HCT116 (cell line): ENCODE measurements around the gene PLOD2.

Experiments used
- CBX3 ChIP-seq: IDR thresholded peaks from 2 replicates; pipeline ENCODE4 v1.6.1; 2012; ENCODE audit warnings: low read depth
- CTCF ChIP-seq, 3 experiments: fragments of 200-600 bp in 1 of 3; sonication (generic) in 1 of 3; IDR thresholded peaks in 2 of 3; conservative IDR thresholded peaks in 1 of 3; 2 replicates each; pipeline ENCODE4 v1.5.1; 2012 to 2017; ENCODE audit warnings: low read depth in 2 of 3, low read length in 2 of 3, antibody characterized with exemption in 1 of 3, borderline replicate concordance in 1 of 3, control low read depth in 1 of 3, mild to moderate bottlenecking in 1 of 3, mixed read lengths in 1 of 3, mixed run types in 1 of 3, moderate library complexity in 1 of 3; ENCODE audit not compliant: insufficient read depth in 1 of 3
- MAX ChIP-seq: IDR thresholded peaks from 2 replicates; pipeline ENCODE4 v1.6.1; 2012
- POLR2A ChIP-seq: IDR thresholded peaks from 2 replicates; pipeline ENCODE4 v1.7.0; 2011; ENCODE audit warnings: borderline replicate concordance; ENCODE audit not compliant: insufficient read depth, insufficient read length; ENCODE audit errors: extremely low read depth
- YY1 ChIP-seq: IDR thresholded peaks from 2 replicates; pipeline ENCODE4 v1.6.1; 2011; ENCODE audit warnings: low read length, low read depth, moderate library complexity, mild to moderate bottlenecking; ENCODE audit not compliant: insufficient replicate concordance; ENCODE audit errors: extremely low read depth

- TF ChIP-seq YY1 (no peak), POLR2A (peak; percentile 92), CBX3 (no peak), CTCF (IDR thresholded peaks at IDR 0.05 in 2 of 3, conservative IDR thresholded peaks at IDR 0.05 in 1 of 3; ENCODE audit: borderline replicate concordance in 1 of 3, insufficient read depth in 1 of 3, low read depth in 2 of 3, low read length in 2 of 3) (no peak), MAX (no peak)
Observed at GRCh38 chr3:146160964-146161662, at the start of gene PLOD2.
